HG02610 (cell line): ENCODE data around the gene HIGD1C.
"Not testable (repeated sequence)": the region's sequence is repeated elsewhere in the genome, so short reads cannot be mapped to it uniquely, and the experiment has no call there.

ENCODE experiments used
- ATAC-seq: cut with Tn5 transposase; IDR thresholded peaks from one replicate; pipeline ENCODE4 v1.9.1; 2021; ENCODE audit warnings: mild to moderate bottlenecking, moderate library complexity; ENCODE audit not compliant: unreplicated experiment

The HIGD1C gene

DNA sequence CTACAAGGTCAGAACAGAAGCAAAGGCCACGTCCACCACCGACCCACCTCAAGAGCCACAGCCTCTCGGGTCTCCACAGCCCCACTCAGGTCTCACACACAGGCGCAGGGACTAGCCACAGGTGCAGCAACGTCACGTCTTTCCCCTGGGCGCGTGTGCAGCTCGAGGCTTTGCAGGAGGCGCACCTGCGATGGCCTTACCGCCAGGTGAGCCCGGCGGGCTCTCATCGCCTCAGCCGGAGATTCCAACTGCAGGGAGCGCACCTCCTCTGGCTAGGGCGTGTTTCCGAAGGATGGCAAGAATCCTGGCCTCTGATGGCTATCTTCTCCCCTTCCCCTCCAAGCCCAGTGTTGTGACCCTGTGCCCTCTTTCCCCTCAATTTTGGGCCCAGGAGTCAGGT lies at the start of gene HIGD1C:
HIGD1C (plus strand) TSS at position 35 of the 400 bp plus-strand sequence. CDS start 1,455 bp downstream, outside the sequence.
- no peak for ATAC-seq

DNA sequence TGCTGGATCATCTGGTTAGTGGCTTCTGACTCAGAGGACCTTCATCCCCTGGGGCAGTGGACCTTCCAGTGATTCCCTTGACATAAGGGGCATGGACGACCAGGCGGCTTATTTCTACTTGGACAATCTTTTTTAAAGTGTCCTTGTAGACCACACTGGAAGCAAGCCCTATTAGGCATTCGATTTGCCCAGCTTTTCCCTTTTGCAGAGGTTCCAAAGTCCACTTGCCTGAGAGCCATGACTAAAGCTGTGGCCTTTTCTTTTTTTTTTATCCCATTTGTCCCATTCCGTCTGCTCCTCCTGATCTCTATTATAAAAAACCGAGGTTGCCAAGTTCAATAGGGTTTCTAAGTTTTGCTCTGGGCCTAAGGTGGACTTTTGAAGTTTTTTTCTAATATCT lies 43.9 kb upstream of the HIGD1C start:
- ATAC-seq: not testable (repeated sequence)

GRCh38 chr12:50912361-50912760 lies 40.0 kb upstream of the HIGD1C start:
- not testable (repeated sequence) for ATAC-seq

DNA sequence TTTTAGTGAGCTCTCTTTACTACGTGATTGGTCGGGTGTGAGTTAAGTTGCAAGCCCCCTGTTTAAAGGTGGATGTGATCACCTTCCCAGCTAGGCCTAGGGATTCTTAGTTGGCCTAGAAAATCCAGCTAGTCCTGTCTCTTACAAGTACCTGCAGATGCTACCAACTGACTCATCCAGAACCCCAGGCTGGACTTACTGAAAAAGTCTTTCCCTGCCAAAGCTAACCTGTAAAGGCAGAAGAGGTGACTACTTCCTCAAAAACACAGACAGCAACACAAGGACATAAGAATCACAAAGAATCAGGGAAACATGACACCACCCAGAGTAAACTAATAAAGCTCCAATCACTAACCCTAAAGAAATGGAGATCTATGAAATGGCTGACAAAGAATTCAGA lies 39.1 kb upstream of the HIGD1C start:
- no peak for ATAC-seq

- no peak for ATAC-seq
Measured at GRCh38 chr12:50914872-50915484, 37.4 kb upstream of the HIGD1C start.

- no peak for ATAC-seq
Measured at GRCh38 chr12:50916292-50916691, 36.1 kb upstream of the HIGD1C start.

DNA sequence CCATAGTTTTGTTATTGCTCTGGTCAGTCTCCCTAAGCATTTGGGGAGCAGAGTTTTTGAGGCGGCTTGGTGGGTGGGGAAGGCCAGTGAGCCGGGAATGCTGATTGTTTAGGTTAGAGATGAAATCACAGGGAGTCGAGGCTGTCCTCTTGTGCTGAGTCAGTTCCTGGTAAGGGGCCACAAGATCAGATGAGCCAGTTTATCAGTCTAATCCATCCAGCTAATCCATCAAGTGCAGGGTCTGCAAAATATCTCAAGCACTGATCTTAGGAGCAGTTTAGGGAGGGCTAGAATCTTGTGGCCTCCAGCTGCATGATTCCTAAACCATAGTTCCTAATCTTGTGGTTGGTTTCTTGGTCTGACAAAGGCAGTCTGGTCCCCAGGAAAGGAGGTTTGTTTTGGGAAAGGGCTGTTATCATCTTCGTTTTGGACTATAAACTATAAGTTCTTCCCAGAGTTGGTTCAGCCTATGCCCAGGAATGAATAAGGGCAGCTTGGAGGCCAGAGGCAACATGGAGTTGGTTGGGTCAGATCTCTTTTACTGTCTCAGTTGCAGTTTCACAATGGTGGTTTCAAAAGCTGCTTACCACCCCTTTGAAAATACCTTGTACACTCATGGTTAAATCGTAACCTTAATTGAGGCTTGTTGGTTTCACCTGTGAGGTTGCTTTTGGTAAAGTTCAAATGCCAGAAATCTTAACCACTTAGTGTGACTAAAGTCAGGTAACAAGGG lies 33.6 kb upstream of the HIGD1C start:
- ATAC-seq: no peak

DNA sequence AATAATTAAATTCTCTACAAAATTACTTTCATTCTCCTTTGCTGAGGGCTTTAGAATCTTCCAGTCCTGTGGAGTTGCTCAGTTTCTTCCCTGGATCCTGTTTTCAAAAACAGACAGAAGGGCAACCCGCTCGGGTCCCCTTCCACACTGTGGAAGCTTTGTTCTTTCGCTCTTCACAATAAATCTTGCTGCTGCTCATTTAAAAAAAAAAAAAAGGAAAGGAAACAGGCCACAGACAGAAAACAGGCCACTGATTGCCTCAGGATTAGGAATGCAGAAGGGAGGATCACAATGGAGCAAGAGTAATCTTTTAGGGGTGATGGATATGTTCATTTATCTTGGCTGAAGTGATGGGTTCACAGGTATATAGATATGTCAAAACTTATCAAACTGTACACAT lies 29.5 kb upstream of the HIGD1C start:
- no peak for ATAC-seq

- no peak for ATAC-seq
Measured at GRCh38 chr12:50923361-50924130, 28.8 kb upstream of the HIGD1C start.

- peak; percentile 19 for ATAC-seq
Measured at GRCh38 chr12:50924131-50924438, 28.3 kb upstream of the HIGD1C start.

GRCh38 chr12:50924439-50925341 lies 27.7 kb upstream of the HIGD1C start:
- peak; percentile 69 for ATAC-seq

GRCh38 chr12:50925342-50925651 lies 27.0 kb upstream of the HIGD1C start:
- ATAC-seq: no peak

- no peak for ATAC-seq
Measured at GRCh38 chr12:50925920-50926319, 26.4 kb upstream of the HIGD1C start.

GRCh38 chr12:50926415-50926814 lies 25.9 kb upstream of the HIGD1C start:
- no peak for ATAC-seq

DNA sequence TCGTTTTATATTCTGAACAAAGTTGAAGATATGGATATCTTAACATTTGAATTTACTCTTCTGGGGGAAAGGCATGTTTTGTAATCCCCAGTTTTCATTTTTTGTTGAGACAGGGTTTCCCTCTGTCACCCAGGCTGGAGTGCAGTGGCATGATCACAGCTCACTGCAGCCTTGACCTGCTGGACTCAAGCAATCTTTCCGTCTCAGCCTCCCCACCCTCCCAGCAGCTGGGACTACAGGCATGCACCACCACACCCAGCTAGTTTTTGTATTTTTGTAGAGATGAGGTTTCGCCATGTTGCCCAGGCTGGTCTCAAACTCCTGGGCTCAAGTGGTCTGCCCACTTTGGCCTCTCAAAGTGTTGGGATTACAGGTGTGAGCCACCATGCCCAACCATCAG lies 25.4 kb upstream of the HIGD1C start:
- not testable (repeated sequence) for ATAC-seq

DNA sequence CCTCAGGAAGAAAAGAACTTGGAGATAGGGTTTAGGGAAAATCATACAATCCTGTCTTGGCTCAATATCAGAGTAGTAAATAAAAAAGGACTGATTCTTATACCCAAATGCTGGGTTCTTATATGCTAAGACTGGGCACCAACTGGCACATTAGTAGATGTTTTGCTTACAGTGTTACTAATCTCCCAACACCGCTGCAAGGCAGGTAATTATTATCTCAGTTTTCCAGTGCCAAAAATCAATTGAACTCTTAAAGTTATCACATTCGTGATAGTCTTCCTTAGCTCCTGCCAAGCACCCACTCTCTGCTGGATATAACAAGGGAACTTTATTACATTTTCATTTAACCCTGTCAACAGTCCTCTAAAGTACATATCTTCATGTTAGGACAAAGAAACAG lies 25.0 kb upstream of the HIGD1C start:
- ATAC-seq: no peak

DNA sequence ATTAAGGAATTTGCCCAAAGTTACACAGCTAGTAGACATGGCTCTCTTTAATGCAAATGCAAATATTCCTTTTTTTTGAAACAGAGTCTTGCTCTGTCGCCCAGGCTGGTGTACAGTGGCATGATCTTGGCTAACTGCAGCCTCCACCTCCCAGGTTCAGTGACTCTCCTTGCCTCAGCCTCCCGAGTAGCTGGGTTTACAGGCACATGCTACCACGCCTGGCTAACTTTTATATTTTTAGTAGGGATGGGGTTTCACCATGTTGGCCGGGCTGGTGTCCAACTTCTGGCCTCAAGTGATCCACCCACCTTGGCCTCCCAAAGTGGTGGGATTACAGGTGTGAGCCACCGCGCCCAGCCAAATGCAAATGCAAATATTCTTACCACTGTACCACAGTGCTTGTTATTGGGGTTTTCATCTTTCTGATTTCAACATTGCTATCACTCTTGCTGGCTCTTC lies 24.5 kb upstream of the HIGD1C start:
- no peak for ATAC-seq

GRCh38 chr12:50928392-50928791 lies 24.0 kb upstream of the HIGD1C start:
- ATAC-seq: no peak

DNA sequence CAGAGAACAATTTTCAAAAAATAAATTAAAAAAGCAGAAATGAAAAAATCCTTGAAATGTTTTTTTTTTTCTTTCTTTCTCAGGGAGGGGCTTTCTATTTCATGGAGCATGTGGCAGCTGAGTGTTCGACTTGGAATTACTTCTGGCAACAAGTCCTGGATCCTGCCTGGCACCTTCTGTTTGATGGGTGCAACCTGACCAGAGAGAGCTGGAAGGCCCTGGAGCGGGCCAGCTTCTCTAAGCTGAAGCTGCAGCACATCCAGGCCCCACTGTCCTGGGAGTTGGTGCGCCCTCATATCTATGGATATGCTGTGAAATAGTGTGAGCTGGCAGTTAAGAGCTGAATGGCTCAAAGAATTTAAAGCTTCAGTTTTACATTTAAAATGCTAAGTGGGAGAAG lies 22.5 kb upstream of the HIGD1C start:
- no peak for ATAC-seq

DNA sequence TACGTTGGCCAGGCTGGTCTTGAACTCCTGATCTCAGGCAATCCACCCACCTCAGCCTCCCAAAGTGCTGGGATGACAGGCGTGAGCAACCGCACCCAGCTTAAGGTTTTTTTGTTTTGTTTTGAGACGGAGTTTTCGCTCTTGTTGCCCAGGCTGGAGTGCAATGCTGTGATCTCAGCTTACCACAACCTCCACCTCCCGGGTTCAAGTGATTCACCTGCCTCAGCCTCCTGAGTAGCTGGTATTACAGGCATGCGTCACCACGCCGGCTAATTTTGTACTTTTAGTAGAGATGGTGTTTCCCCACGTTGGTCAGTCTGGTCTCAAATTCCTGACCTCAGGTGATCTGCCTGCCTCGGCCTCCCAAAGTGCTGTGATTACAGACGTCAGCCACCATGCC lies 21.9 kb upstream of the HIGD1C start:
- ATAC-seq: not testable (repeated sequence)

GRCh38 chr12:50932787-50933280 lies 19.5 kb upstream of the HIGD1C start:
- ATAC-seq: no peak
